Tibial nerve (tissue), 4 donors: Measurements from ENCODE around the gene ZMYND8.

ENCODE experiments used
- CTCF ChIP-seq, 5 experiments: fragments of 200-600 bp in 3 of 5; fragments of 450-650 bp in 2 of 5; sonication (generic) in 3 of 5; IDR thresholded peaks; one replicate each; pipeline ENCODE4 v1.5.1; 2016 to 2019; ENCODE audit warnings: antibody characterized with exemption in 5 of 5, mild to moderate bottlenecking in 3 of 5, moderate library complexity in 2 of 5
- EP300 ChIP-seq, 2 donors: sonication (generic); formaldehyde crosslinking; IDR thresholded peaks; one replicate each; pipeline ENCODE4 v1.6.1; 2017; ENCODE audit warnings: antibody characterized with exemption in 2 of 2, mild to moderate bottlenecking in 1 of 2
- POLR2A ChIP-seq, 2 donors: fragments of 450-650 bp; IDR thresholded peaks; one replicate each; pipeline ENCODE4 v1.6.1; 2017; ENCODE audit warnings: antibody characterized with exemption in 2 of 2, mild to moderate bottlenecking in 2 of 2, moderate library complexity in 2 of 2

DNA sequence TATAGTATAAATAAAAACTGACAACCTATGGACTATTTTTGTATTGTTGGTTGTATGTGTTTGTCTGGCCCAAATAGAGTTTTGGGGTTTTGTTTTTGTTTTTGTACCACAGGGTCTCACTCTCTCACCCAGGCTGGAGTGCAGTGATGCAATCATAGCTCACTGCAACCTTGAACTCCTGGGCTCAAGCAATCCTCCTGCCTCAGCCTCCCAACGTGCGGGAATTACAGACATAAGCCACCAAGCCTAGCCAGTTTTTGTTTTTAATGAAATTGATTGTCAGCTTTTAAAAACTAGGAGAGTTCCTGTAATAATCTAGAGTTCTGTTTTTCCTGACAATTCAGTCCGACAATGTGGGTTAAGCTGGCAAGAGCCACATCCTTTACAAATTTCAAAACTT is 98.7 kb downstream of the ZMYND8 start:
- TF ChIP-seq POLR2A (IDR thresholded peaks at IDR 0.05) (no peak), CTCF (IDR thresholded peaks at IDR 0.05) (no peak), EP300 (IDR thresholded peaks at IDR 0.05) (no peak)
